Stimulated activated naive CD8-positive, alpha-beta T cell treated with anti-CD3 and anti-CD28 coated beads, Interleukin-15, Interleukin-2, amounts not matched to agents 100 ng/mL and 50 ng/mL, for 24 hours (primary cell): Measurements from ENCODE around the gene HS3ST4.

Experiments
- H3K27ac Mint-ChIP-seq: one replicate; pipeline ENCODE4 v1.8.0; 2021; ENCODE audit warnings: mild to moderate bottlenecking, mixed read lengths
- H3K27me3 Mint-ChIP-seq: one replicate; pipeline ENCODE4 v1.8.0; 2021; ENCODE audit warnings: mixed read lengths
- H3K36me3 Mint-ChIP-seq: one replicate; pipeline ENCODE4 v1.8.0; 2021; ENCODE audit warnings: low read depth, mixed read lengths
- H3K4me1 Mint-ChIP-seq: one replicate; pipeline ENCODE4 v1.8.0; 2021; ENCODE audit warnings: low read depth, mixed read lengths
- H3K4me3 Mint-ChIP-seq: one replicate; pipeline ENCODE4 v1.8.0; 2021; ENCODE audit warnings: mild to moderate bottlenecking, mixed read lengths
- H3K9me3 Mint-ChIP-seq: one replicate; pipeline ENCODE4 v1.8.0; 2021; ENCODE audit warnings: mixed read lengths

The HS3ST4 gene

DNA sequence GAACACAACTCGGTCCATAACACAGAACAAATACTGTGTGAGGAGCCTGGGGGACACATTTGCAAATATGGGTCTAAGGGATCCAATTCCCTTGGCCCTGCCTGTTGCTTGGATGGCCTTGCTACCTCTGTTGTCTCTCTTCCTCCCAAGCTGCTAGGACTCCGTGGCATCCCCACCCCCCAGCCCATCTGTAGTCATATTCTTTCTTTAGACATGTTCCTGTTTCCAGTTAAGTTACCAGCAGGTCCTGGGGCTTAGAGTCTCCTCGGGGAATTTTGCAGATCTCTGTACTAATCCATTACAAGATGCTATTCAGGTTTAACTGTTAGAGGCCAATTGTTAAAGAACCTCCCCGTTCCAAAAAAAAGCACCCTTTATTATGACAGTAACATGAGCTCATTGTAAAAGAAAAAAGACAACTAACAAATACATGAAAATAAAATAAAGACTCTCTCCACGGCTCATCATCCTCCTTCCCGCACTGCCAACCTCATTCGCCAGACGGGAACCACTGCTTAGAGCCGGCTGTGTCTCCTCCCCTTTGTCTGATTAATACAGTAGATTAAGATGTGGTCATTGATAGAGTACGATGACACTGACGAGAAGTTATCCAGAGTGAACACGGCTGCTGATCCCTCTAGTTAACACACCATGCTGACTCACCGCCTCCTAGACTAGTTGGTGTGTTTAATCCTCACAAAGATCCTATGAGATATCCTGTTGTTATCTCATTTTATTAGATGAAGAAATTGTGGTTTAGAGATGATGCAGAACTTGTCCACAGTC is 22.2 kb downstream of the HS3ST4 start:
- no peak overlapping the region for H3K27ac Mint-ChIP-seq
- no peaks in the 10 kb centered on the region for H3K9me3 Mint-ChIP-seq
- H3K36me3 Mint-ChIP-seq, result no peaks in the 10 kb centered on the region
- H3K27me3 Mint-ChIP-seq, result peaks cover 13% of the 10 kb centered on the region
- H3K4me3 Mint-ChIP-seq, result no peak overlapping the region
- no peaks in the 10 kb centered on the region for H3K4me1 Mint-ChIP-seq

DNA sequence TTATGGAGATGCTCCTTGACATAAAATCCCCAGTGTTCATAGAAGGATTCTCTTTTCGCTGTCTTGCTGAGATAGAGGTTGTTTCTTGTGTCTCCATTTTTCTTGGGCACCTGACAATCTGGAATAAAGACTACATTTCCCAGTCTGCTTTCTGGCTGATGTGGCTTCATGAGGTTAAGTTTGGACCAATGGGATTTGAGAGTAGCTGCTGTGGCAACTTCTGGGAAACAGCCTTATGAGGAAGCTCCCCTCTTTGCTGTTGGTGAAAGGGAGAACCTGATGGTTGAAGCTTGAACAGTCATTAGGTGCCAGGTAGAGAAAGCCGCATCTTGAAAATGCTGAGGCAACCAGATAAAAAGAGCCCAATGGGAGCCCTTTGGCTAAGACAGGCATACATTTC is 24.4 kb downstream of the HS3ST4 start:
- Mint-ChIP-seq H3K4me1 (no peaks in the 10 kb centered on the region), H3K4me3 (no peak overlapping the region), H3K27me3 (peaks cover 6% of the 10 kb centered on the region), H3K9me3 (no peaks in the 10 kb centered on the region), H3K36me3 (no peaks in the 10 kb centered on the region), H3K27ac (no peak overlapping the region)

GRCh38 chr16:25721439-25721838 is 29.7 kb downstream of the HS3ST4 start:
- Mint-ChIP-seq H3K27ac (no peak overlapping the region), H3K4me1 (no peaks in the 10 kb centered on the region), H3K27me3 (no peaks in the 10 kb centered on the region), H3K9me3 (no peaks in the 10 kb centered on the region), H3K36me3 (no peaks in the 10 kb centered on the region), H3K4me3 (no peak overlapping the region)

- no peaks in the 10 kb centered on the region for H3K27me3 Mint-ChIP-seq
- no peak overlapping the region for H3K27ac Mint-ChIP-seq
- H3K4me3 Mint-ChIP-seq, result no peak overlapping the region
- H3K9me3 Mint-ChIP-seq, result no peaks in the 10 kb centered on the region
- H3K36me3 Mint-ChIP-seq, result no peaks in the 10 kb centered on the region
- H3K4me1 Mint-ChIP-seq, result no peaks in the 10 kb centered on the region
These were observed 34.8 kb downstream of the HS3ST4 start for GRCh38 chr16:25726430-25727098.

- Mint-ChIP-seq H3K4me3 (no peak overlapping the region), H3K36me3 (no peaks in the 10 kb centered on the region), H3K27me3 (no peaks in the 10 kb centered on the region), H3K9me3 (no peaks in the 10 kb centered on the region), H3K27ac (no peak overlapping the region), H3K4me1 (no peaks in the 10 kb centered on the region)
These were observed 37.6 kb downstream of the HS3ST4 start for GRCh38 chr16:25729188-25729915.

GRCh38 chr16:25730396-25730795 is 38.6 kb downstream of the HS3ST4 start:
- no peak overlapping the region for H3K4me3 Mint-ChIP-seq
- H3K9me3 Mint-ChIP-seq, result no peaks in the 10 kb centered on the region

GRCh38 chr16:25734430-25735385 is 42.9 kb downstream of the HS3ST4 start:
- Mint-ChIP-seq H3K4me1 (no peaks in the 10 kb centered on the region), H3K9me3 (no peaks in the 10 kb centered on the region), H3K36me3 (no peaks in the 10 kb centered on the region), H3K4me3 (no peak overlapping the region), H3K27me3 (no peaks in the 10 kb centered on the region), H3K27ac (no peak overlapping the region)

More at GRCh38 chr16:25730396-25730795, 38.6 kb downstream of the HS3ST4 start:
- Mint-ChIP-seq H3K27me3 (no peaks in the 10 kb centered on the region), H3K27ac (no peak overlapping the region), H3K4me1 (no peaks in the 10 kb centered on the region), H3K36me3 (no peaks in the 10 kb centered on the region)

GRCh38 chr16:25735645-25736044 is 43.9 kb downstream of the HS3ST4 start:
- Mint-ChIP-seq H3K4me3 (no peak overlapping the region), H3K27me3 (no peaks in the 10 kb centered on the region), H3K27ac (no peak overlapping the region), H3K36me3 (no peaks in the 10 kb centered on the region), H3K4me1 (no peaks in the 10 kb centered on the region), H3K9me3 (no peaks in the 10 kb centered on the region)

DNA sequence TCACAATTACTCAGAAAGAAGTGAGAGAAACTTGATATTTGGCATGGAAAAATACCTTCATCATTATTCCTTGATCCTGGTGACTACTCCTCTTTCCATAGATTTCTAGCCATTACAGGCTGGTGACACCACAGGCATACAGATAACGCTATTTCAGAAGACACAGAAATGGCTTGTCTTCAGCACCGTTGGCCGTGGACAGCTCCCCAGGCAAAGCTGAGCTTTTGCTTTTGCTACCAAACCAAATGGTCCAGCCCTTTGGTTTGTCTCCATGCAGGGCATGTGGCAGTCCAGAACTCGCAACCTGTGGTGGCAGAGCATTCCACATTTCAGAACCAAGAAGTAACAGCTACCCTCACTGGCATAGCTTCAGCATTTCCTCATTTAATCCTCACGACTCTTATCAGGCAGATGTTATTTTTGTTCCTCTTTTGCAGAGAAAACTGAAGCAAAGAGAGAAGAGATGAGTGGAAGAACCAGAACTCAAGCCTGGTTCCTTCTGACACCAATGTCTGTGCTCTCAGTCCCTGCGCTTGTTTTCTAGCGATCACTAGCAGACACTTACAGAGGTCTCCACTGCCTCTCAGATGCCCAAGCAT is 55.5 kb downstream of the HS3ST4 start:
- Mint-ChIP-seq H3K27ac (no peak overlapping the region), H3K27me3 (peaks cover 8% of the 10 kb centered on the region), H3K4me1 (no peaks in the 10 kb centered on the region), H3K9me3 (peaks cover 16% of the 10 kb centered on the region), H3K36me3 (no peaks in the 10 kb centered on the region), H3K4me3 (no peak overlapping the region)

DNA sequence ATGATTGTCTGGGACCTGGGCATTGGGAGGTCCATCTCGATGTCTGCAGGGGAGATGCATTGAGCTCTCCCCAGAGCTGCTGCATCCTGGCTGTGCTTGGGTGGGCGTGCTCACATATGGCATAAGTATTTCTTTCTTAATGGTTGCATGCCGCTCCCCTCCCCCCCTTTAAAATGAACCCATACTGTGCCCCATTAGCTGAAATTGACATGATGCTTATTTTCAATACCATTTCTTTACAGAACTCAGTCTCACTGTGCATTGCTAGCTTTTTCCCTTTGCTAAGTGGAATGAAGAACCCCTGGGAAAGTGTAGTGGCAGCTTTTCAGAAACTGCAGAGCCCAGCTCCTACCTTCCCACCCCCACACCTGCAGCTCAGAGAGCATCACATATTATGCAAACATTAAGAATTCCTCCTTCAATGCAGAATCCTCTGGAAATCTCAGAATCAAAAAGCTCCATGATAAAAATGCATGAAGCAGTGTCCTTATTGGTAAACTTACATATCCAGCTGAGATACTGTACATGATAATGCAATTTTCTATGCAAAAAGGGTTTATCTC is 56.4 kb downstream of the HS3ST4 start:
- Mint-ChIP-seq H3K9me3 (peaks cover 16% of the 10 kb centered on the region), H3K4me3 (no peak overlapping the region), H3K4me1 (no peaks in the 10 kb centered on the region), H3K27ac (no peak overlapping the region), H3K36me3 (no peaks in the 10 kb centered on the region), H3K27me3 (peaks cover 8% of the 10 kb centered on the region)

GRCh38 chr16:25750488-25751216 is 58.9 kb downstream of the HS3ST4 start:
- Mint-ChIP-seq H3K4me1 (no peaks in the 10 kb centered on the region), H3K36me3 (no peaks in the 10 kb centered on the region), H3K4me3 (no peak overlapping the region), H3K27me3 (peaks cover 3% of the 10 kb centered on the region), H3K27ac (no peak overlapping the region), H3K9me3 (peaks cover 7% of the 10 kb centered on the region)

GRCh38 chr16:25751230-25751835 is 59.6 kb downstream of the HS3ST4 start:
- Mint-ChIP-seq H3K27ac (no peak overlapping the region), H3K27me3 (peaks cover 3% of the 10 kb centered on the region)

DNA sequence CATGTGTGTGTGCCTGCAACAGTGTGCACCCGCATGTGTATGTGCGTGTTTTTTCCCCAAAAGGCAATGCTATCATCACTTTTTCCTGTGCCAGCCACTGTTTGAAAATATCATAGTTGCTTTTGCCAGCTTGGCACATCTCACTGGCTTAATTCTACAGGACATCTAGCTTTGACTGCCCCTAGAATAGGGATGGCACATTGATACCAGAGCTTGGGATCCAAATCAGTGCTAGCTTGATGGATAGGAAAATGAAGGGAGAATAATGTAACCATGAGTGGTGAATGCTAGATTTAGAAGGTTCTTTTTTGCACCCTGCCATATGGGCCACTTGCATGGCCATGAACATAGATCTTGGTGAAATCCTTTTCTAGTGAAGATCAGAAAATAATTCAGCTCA is 72.7 kb downstream of the HS3ST4 start:
- Mint-ChIP-seq H3K27ac (no peak overlapping the region), H3K36me3 (no peaks in the 10 kb centered on the region), H3K4me1 (no peaks in the 10 kb centered on the region), H3K4me3 (no peak overlapping the region), H3K27me3 (peaks cover 4% of the 10 kb centered on the region), H3K9me3 (no peaks in the 10 kb centered on the region)

More at GRCh38 chr16:25751230-25751835, 59.6 kb downstream of the HS3ST4 start:
- Mint-ChIP-seq H3K4me3 (no peak overlapping the region), H3K9me3 (no peaks in the 10 kb centered on the region), H3K4me1 (no peaks in the 10 kb centered on the region), H3K36me3 (no peaks in the 10 kb centered on the region)
